ENCODE data around the gene RABEPK.
"Not testable (repeated sequence)": the region's sequence is repeated elsewhere in the genome, so short reads cannot be mapped to it uniquely, and the experiment has no call there.

The RABEPK gene

GRCh38 chr9:125246261-125246667 lies 45.9 kb downstream of the RABEPK start:
- DNase-seq (ENCODE audit: low read depth): no peak

GRCh38 chr9:125254231-125254630 lies 53.9 kb downstream of the RABEPK start:
- DNase-seq (ENCODE audit: low read depth): no peak

GRCh38 chr9:125255781-125256391 lies 55.5 kb downstream of the RABEPK start:
- no peak for DNase-seq (ENCODE audit: low read depth)

- DNase-seq (ENCODE audit: low read depth): no peak
These were observed 57.9 kb downstream of the RABEPK start for GRCh38 chr9:125258160-125258785.

- no peak for DNase-seq (ENCODE audit: low read depth)
These were observed 58.6 kb downstream of the RABEPK start for GRCh38 chr9:125258832-125259534.

- DNase-seq (ENCODE audit: low read depth): no peak
These were observed 60.2 kb downstream of the RABEPK start for GRCh38 chr9:125260561-125260960.

- peak; percentile 59 for DNase-seq (ENCODE audit: low read depth)
These were observed 61.4 kb downstream of the RABEPK start, which contains the start of gene GAPVD1 for GRCh38 chr9:125261501-125262293. TSS of gene GAPVD1 (plus strand) at chr9:125261826. CDS start at chr9:125298922, 37,096 bp downstream.

GRCh38 chr9:125262294-125262991 lies 62.1 kb downstream of the RABEPK start:
- no peak for DNase-seq (ENCODE audit: low read depth)

GRCh38 chr9:125264068-125264467 lies 63.7 kb downstream of the RABEPK start:
- not testable (repeated sequence) for DNase-seq (ENCODE audit: low read depth)

- no peak for DNase-seq (ENCODE audit: low read depth)
These were observed 68.2 kb downstream of the RABEPK start for GRCh38 chr9:125268394-125269013.

- DNase-seq (ENCODE audit: low read depth): no peak
These were observed 68.7 kb downstream of the RABEPK start for GRCh38 chr9:125269014-125269397.

GRCh38 chr9:125271081-125271480 lies 70.7 kb downstream of the RABEPK start:
- no peak for DNase-seq (ENCODE audit: low read depth)

GRCh38 chr9:125272697-125273096 lies 72.4 kb downstream of the RABEPK start:
- DNase-seq (ENCODE audit: low read depth): no peak

GRCh38 chr9:125276771-125277170 lies 76.4 kb downstream of the RABEPK start:
- DNase-seq (ENCODE audit: low read depth): no peak

- no peak for DNase-seq (ENCODE audit: low read depth)
These were observed 77.1 kb downstream of the RABEPK start for GRCh38 chr9:125277411-125277810.

GRCh38 chr9:125280945-125281344 lies 80.6 kb downstream of the RABEPK start:
- DNase-seq (ENCODE audit: low read depth): no peak
